AG09319 (cell line): ENCODE measurements around the gene TMEM134.
A peak's percentile ranks its signal among the peaks of the same experiment; 100 is the strongest.
"Not testable (repeated sequence)": the region's sequence is repeated elsewhere in the genome, so short reads cannot be mapped to it uniquely, and the experiment has no call there.

Experiments used
- DNase-seq: peaks from one replicate; pipeline ENCODE4 v3.0.0-alpha.2; 2010; ENCODE audit warnings: low read depth; ENCODE audit errors: extremely low read depth
- TF ChIP-seq, protein P1 (sequence below): IDR thresholded peaks from 2 replicates; pipeline ENCODE4 v1.5.1; 2011; ENCODE audit warnings: low read depth, mild to moderate bottlenecking, inconsistent platforms, low read length, moderate library complexity

Gene TMEM134

DNA sequence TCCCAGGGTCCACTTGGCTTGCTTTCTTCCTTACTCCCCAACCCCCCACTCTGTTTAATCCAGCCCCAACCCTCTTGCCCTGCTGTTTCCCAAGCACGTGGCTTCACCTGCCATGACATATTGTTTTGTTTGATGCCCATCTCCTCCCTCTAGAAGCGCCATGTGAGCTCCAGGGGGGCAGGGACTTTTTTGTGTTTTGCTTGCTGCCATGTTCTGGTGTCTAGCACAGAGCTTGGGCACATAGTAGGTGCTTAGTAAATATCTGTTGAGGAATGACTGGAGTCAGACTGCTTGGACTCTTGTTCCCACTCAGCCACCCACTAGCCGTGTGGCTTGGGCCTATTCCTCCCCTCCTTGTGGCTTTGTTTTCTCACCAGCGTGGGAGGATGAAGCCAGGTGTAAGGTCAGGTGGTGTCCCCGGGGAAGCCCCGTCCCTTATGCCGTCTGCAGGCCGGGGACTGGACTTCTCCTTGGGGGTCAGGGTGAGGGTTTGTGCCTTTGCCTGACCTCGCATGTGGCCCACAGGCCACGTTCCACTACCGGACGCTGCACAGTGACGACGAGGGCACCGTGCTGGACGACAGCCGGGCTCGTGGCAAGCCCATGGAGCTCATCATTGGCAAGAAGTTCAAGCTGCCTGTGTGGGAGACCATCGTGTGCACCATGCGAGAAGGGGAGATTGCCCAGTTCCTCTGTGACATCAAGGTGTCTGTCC, 17.6 kb upstream of the TMEM134 start:
- DNase-seq, result no peak

DNA sequence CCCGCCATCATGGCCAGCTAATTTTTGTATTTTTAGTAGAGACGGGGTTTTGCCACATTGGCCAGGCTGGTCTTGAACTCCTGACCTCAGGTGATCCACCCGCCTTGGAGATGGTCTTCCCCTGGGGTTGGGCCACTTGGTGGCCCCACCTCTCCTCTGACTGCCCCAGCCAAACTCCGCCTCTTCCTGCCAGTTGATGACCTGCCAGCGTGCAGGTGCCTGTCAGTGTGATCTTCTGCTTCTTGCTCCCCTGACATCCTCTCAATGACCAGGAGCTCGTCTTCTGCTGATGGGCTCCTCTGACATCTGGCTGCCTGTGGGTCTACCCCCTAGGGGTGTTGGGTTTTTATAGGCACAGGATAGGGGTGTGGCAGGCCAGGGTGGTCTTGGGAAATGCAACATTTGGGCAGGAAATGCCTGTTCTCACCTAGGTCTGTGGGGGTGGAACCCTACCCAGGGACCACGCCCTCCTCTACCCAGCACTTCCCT, 16.9 kb upstream of the TMEM134 start:
- DNase-seq, result not testable (repeated sequence)

More for the DNA sequence above, 17.6 kb upstream of the TMEM134 start:
- TF ChIP-seq, protein P1, sequence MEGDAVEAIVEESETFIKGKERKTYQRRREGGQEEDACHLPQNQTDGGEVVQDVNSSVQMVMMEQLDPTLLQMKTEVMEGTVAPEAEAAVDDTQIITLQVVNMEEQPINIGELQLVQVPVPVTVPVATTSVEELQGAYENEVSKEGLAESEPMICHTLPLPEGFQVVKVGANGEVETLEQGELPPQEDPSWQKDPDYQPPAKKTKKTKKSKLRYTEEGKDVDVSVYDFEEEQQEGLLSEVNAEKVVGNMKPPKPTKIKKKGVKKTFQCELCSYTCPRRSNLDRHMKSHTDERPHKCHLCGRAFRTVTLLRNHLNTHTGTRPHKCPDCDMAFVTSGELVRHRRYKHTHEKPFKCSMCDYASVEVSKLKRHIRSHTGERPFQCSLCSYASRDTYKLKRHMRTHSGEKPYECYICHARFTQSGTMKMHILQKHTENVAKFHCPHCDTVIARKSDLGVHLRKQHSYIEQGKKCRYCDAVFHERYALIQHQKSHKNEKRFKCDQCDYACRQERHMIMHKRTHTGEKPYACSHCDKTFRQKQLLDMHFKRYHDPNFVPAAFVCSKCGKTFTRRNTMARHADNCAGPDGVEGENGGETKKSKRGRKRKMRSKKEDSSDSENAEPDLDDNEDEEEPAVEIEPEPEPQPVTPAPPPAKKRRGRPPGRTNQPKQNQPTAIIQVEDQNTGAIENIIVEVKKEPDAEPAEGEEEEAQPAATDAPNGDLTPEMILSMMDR, result no peak

DNA sequence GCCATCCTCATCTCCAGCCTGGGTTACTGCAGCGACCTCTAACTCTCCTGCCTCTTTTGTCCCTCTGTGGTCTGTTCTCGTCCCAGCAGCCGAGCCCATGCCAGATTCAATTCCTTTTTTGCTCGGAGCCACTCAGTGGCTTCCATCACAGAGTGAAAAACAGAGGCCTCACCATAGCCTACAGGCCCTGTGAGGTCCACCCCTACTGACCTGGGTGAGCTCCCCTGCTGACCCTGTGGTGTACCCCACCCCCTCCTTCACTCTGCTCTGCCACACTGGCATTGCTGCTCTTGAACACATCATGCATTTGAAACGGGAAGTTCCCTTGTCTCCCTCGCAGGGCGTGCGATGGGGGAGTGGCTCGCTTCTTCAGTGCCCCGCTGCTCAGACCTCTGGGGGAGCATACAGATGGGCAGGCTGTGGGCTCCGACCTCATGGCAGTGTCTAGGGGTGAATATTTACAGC, 15.8 kb upstream of the TMEM134 start:
- no peak for DNase-seq

DNA sequence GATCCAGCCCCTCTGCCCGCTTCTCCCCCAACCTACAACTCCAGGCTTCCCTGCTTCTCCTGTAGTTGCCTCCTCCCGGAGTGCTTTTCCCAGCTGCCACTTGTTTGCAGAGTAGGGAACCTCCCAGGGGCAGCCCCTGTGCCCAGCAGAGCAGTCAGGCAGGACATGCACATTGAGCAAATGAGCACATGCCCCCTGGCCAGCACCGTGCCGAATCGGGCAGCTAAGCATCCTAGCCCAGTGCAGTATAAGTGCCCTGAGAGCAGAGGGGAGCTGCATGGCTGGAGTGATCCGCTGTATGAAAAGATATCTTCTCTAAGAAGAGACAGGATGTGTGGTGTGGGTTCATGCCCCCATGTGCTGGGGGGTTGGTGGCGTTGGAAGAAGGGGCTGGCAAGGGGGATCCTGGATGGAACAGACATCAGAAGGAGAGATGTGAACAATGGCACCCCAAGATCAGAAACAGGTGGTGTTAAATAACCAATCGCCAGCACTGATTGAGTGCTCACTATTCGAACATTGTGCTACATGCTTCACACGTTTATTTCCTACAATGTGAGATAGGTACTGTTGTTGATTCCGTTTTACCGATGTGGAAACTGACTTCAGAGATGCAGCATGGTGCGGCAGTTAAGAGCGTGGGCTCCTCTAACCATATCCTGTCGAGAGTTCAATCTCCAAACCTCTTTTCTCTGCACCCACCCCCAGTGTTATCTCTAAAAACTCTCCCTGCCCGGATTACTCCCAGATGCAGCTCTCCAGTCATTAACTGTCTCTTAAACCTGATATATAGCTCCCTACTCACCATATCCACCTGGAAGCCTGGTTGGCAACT, 15.0 kb upstream of the TMEM134 start:
- no peak for DNase-seq
- TF ChIP-seq, protein P1, result no peak

More for the DNA sequence above, 15.8 kb upstream of the TMEM134 start:
- TF ChIP-seq, protein P1, result no peak

DNA sequence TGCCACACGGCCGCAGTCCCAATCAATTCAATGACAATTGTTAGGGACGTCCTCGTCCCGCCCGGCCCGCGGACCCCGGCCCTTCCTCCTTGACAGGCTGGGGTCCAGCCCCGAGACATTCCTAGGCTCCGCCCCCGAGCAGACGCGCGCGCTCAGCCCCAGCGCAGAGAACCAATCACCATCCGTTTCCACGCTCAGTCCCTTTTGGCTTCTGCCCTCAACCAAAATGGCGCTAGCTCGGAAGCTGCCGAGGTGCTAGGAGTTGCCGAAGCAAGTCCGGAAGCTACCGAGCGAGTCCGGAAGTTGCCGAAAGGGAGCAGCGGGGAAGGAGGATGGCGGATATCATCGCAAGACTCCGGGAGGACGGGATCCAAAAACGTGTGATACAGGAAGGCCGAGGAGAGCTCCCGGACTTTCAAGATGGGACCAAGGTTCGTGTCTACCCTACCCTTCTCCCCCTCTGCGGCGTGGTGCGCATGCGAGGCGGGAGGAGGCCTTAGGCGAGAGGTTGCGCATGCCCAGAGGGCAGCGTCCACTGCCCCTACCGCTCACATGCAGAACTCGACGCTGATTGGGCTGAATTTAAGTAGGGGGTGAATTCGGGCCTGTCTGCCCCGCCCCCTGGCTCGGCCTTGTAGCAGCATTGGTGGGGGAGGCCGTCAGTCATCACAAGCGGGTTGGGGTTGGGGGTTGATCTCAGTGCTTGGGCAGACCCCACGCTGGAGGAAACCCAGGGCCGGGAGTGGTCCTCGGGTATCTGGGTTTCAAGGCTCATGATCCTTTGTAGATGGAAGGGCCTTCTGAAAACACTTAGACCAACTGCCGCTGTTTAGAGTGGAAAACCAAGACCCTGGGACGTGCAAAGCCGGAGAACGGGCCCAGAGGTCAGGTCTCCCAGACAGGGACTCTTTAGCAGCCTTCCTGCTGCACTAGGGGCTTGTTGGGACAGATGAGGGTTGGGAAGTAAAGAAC, 14.1 kb upstream of the TMEM134 start, which contains the start of gene AIP:
Gene AIP, plus strand, starts transcription at position 200 of the 972 bp plus-strand sequence. Its CDS starts 133 bp downstream, at position 333.
- DNase-seq, result peak; percentile 90
- TF ChIP-seq, protein P1, result no peak; the same call in none of the 2 replicates

DNA sequence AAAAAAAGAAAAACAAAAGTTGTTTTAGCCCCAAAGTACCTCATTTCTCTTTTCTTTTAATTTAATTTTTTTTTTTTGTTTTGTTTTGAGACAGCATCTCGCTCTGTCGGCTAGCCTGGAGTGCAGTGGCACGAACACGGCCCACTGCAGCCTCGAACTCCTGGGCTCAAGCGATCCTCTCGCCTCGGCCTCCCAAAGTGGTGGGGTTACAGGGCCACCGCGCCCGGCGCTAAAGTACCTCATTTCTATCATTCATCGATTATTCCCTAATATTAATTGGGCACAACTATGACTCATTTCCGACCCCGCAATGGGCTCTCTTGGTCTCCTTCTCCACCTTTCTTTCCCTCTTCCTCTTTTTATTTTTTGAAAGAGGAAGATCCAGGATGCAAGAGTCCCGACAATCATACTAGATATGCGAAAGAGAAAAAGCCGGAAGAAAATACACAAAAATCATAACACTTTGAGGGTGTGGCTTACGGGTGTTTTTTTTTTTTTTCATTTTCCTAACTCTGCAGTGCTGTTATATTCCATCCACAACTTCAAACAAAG, 13.3 kb upstream of the TMEM134 start:
- no peak for DNase-seq
- TF ChIP-seq, protein P1, result no peak

DNA sequence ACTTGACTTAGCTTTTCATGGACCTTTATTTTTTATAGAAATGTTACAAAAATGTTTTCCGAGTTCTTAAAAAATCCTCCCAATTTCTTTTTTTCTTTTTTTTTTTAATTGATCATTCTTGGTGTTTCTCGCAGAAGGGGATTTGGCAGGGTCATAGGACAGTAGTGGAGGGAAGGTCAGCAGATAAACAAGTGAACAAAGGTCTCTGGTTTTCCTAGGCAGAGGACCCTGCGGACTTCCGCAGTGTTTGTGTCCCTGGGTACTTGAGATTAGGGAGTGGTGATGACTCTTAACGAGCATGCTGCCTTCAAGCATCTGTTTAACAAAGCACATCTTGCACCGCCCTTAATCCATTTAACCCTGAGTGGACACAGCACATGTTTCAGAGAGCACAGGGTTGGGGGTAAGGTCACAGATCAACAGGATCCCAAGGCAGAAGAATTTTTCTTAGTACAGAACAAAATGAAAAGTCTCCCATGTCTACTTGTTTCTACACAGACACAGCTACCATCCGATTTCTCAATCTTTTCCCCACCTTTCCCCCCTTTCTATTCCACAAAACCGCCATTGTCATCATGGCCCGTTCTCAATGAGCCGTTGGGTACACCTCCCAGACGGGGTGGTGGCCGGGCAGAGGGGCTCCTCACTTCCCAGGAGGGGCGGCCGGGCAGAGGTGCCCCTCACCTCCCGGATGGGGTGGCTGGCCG, 8.4 kb upstream of the TMEM134 start:
- DNase-seq, result not testable (repeated sequence)

DNA sequence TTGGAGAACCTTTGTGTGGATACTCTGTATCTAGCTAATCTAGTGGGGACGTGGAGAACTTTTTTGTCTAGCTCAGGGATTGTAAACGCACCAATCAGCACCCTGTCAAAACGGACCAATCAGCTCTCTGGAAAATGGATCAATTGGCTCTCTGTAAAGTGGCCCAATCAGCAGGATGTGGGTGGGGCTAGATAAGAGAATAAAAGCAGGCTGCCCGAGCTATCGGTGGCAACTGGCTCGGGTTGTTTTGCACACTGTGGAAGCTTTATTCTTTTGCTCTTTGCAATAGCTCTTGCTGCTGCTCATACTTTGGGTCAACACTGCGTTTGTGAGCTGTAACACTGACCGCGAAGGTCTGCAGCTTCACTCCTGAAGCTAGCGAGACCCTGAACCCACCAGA, 7.6 kb upstream of the TMEM134 start:
- DNase-seq, result not testable (repeated sequence)
